GM19324 (cell line): ENCODE measurements around the gene RPL27.

Source experiments
- ATAC-seq: cut with Tn5 transposase; IDR thresholded peaks from one replicate; pipeline ENCODE4 v1.9.1; 2021; ENCODE audit warnings: mild to moderate bottlenecking, moderate library complexity; ENCODE audit not compliant: unreplicated experiment, low FRiP score

The RPL27 gene

GRCh38 chr17:43020030-43020621, 21.9 kb downstream of the RPL27 start:
- no peak for ATAC-seq

- no peak for ATAC-seq
These were observed 22.8 kb downstream of the RPL27 start for GRCh38 chr17:43020789-43021740.

DNA sequence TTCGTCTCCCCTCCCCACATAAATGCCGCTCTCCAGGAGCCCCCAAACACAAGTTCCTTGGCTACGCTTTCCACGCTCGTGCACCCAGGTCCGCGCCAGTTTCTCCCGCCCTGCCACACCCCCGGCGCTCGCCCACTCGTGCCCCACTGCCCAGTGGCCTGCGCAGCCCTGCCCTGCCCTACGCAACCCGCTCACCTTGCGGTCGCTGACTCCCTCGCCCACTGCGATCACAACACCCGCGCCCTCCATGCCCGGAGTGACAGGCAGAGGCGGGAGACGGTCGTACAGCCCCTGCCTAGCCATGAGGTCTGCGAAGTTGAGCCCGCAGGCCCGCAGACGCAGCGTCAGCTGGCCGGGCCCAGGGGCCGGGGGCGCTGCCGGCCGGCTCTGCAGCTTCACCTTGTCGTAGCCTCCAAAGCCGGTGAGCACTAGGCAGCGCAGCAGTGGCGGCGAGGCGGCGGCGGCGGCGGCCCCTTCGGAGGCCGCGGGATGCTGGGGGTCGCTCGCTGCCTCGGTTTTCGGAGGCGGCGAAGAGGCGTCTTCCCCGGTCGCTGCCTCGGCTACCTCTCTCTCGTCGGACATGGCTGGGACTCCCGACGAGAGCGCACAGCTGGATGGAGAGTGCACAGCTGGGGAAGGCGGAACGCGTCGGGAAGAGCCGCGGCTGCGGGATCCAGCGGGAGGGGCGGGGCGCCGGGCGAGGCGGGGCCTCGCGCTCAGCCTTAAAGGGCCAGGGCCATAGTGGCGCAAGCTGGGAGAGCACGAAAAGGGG, 23.7 kb downstream of the RPL27 start, which contains the start of gene VAT1:
Gene VAT1, minus strand, starts transcription at position 645 of the 772 bp plus-strand sequence. Its CDS starts 63 bp downstream, at position 582.
- ATAC-seq = no peak

GRCh38 chr17:43024407-43025289, 26.4 kb downstream of the RPL27 start, which contains the start of gene RND2:
TSS of gene RND2 (plus strand) at chr17:43025231. CDS start at chr17:43025348, 117 bp downstream.
- no peak for ATAC-seq

DNA sequence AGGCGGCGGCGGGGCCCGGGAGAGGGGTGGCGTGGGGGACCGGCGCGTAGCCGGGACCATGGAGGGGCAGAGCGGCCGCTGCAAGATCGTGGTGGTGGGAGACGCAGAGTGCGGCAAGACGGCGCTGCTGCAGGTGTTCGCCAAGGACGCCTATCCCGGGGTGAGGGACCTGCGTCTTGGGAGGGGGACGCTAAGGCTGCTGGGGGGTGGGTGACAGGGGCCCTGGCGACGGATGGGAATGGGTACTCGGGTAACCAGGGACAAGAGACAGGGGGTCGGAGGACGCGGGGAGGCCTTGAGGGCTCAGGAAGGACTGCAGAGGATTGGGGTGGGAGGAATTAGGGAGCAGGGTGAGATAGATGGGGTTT, 27.1 kb downstream of the RPL27 start:
- ATAC-seq = no peak

GRCh38 chr17:43025766-43026537, 27.7 kb downstream of the RPL27 start:
- ATAC-seq = no peak

GRCh38 chr17:43026595-43026994, 28.4 kb downstream of the RPL27 start:
- no peak for ATAC-seq

- ATAC-seq = no peak
These were observed 29.1 kb downstream of the RPL27 start for GRCh38 chr17:43027091-43028032.

GRCh38 chr17:43028221-43028861, 30.1 kb downstream of the RPL27 start:
- ATAC-seq = no peak

- ATAC-seq = no peak
These were observed 32.0 kb downstream of the RPL27 start for GRCh38 chr17:43030137-43030767.

DNA sequence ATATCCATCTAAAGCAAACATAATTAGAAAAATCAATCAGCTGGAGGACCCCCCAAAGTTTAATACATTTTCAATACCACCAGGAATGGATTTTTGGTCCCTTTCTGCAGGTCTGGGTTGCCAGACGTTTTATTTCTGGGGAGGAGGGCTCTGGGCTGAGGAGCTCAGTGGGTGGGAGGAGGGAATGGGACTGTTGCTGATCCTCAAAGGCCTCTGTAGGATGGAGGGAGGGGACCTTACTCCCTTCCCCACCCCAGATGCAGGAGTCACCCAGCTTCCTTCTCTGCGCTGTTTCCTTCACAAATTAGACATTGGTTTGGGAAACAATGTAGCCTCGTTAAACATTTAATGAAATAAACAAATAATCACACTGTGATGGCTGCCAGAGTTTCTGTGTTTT, 33.4 kb downstream of the RPL27 start:
- no peak for ATAC-seq

- ATAC-seq = no peak
These were observed 36.0 kb downstream of the RPL27 start for GRCh38 chr17:43033948-43034881.

GRCh38 chr17:43034894-43035293, 36.7 kb downstream of the RPL27 start:
- ATAC-seq = no peak

DNA sequence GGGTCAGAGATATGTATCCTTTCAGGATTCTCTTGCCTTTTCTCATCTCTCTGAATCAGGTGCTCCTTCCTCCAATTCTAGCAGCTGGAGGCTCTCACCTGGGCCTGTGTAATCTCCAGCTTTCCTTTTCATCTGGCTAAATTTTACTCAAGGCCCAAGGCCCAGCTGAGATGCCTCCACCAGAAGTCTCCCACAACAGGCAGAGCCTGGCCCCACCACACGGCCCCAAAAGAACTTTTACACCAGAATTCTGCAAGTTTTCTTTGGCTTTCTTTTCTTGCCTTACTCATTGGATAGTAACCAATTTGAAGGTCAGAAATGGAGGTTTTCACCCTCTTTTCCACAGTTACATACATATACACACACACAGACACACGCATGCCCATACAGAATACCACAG, 41.4 kb downstream of the RPL27 start:
- ATAC-seq = no peak

DNA sequence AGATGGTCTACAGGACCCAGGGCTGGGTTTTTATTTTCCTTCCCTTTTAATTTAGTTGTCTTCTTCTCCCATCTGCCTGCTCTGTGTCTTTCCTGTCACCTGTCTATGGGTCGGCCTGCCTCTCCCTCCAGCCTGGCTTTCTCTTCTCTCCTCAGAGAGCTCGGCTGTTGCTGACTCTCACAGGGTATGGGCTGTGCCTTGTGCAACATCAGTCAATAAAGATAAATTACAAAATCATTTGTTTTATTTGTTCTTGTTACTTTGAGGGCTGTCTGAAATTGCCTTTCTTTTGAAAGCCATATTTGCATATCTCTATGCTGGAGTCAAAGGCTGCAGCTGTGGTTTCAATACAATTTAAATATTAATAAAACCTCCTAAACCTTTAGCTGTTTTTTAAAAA, 42.4 kb downstream of the RPL27 start:
- ATAC-seq = no peak

DNA sequence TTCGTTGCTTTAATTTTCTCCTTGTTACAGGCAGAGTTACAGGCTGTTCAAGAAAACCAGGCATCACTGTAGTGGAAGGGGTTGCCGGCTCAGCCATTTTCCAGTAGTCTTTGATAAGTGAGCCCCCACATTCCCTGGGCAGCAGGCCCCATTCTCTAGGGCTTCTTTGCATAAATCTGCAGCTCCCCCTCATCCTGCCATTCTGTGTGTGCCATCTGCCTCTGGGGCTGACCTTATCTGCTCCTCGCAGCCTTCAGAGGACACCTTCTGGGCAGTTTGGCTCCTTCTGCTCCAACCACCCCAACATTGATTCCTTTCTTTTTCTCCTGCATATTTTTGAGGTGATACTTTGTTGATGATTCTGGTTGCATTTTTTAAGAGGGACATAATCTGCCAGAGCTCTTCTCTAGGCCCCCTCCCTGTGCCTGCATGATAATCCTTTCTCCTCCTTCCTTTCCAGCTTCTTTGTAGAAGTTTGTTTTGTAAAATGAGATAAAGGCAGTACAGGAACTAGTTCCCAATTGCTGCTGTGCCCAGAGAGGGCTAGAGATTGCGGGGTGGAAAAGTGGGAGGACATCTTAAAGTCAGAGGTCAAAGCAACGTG, 43.9 kb downstream of the RPL27 start:
- no peak for ATAC-seq
